Activated CD8-positive, alpha-beta memory T cell treated with anti-CD3 and anti-CD28 coated beads, Interleukin-2, amount 10 ng/mL, durations not matched to agents 7 days and 5 days (primary cell): ENCODE results near the gene ABCA6. TPM values are rescaled to one million over a fixed set of nuclear protein-coding genes. Genes with fewer than 3 reads are reported as not detected.

Experiments used
- ATAC-seq: fragments of 150-1000 bp; cut with Tn5 transposase; one replicate; pipeline ENCODE4 v1.10.0; 2021; ENCODE audit warnings: moderate library complexity
- CTCF ChIA-PET: fragments of 350-600 bp; sonication (Branson Sonifier 250); formaldehyde crosslinking; loops from one replicate; lab custom pipeline; 2021; ENCODE audit warnings: antibody characterized with exemption; lab: Charles Lee
- DNase-seq: peaks from one replicate; pipeline ENCODE4 v3.0.0-alpha.2; 2020
- H3K27ac Mint-ChIP-seq: one replicate; pipeline ENCODE4 v1.8.0; 2021; ENCODE audit warnings: mild to moderate bottlenecking, mixed read lengths
- H3K27me3 Mint-ChIP-seq: one replicate; pipeline ENCODE4 v1.8.0; 2021; ENCODE audit warnings: mixed read lengths
- H3K36me3 Mint-ChIP-seq: one replicate; pipeline ENCODE4 v1.8.0; 2021; ENCODE audit warnings: mild to moderate bottlenecking, mixed read lengths
- H3K4me1 Mint-ChIP-seq: one replicate; pipeline ENCODE4 v1.8.0; 2021; ENCODE audit warnings: mixed read lengths
- H3K4me3 Mint-ChIP-seq: one replicate; pipeline ENCODE4 v1.8.0; 2021; ENCODE audit warnings: mild to moderate bottlenecking, moderate library complexity, mixed read lengths
- H3K9me3 Mint-ChIP-seq: one replicate; pipeline ENCODE4 v1.8.0; 2022; ENCODE audit warnings: low read depth, mixed read lengths
- total RNA-seq, 2 experiments: library from RNA; stranded (reverse); gene quantifications; one replicate each; pipeline ENCODE4 v1.2.3, GENCODE V29; 2021

Gene ABCA6
- total RNA-seq, 2 experiments from 2014 or later = 0.21 to 0.29 TPM

- no peaks in the 10 kb centered on the region for H3K36me3 Mint-ChIP-seq
- no peaks in the 10 kb centered on the region for H3K4me1 Mint-ChIP-seq
- no peaks in the 10 kb centered on the region for H3K9me3 Mint-ChIP-seq
- no peak overlapping the region for H3K4me3 Mint-ChIP-seq
- CTCF ChIA-PET = no interaction called here
- H3K27me3 Mint-ChIP-seq = no peaks in the 10 kb centered on the region
- DNase-seq = no peak
- no peak overlapping the region for H3K27ac Mint-ChIP-seq
- no peak for ATAC-seq
Observed at GRCh38 chr17:69154267-69154666, 12.6 kb upstream of the ABCA6 start.

- CTCF ChIA-PET = no interaction called here
- H3K36me3 Mint-ChIP-seq = no peaks in the 10 kb centered on the region
- H3K4me3 Mint-ChIP-seq = no peak overlapping the region
- no peaks in the 10 kb centered on the region for H3K4me1 Mint-ChIP-seq
- no peak overlapping the region for H3K27ac Mint-ChIP-seq
- no peak for ATAC-seq
- no peaks in the 10 kb centered on the region for H3K27me3 Mint-ChIP-seq
- DNase-seq = no peak
- no peaks in the 10 kb centered on the region for H3K9me3 Mint-ChIP-seq
Observed at GRCh38 chr17:69150333-69150732, 8.6 kb upstream of the ABCA6 start.

- Mint-ChIP-seq H3K27ac (no peak overlapping the region), H3K4me3 (no peak overlapping the region), H3K36me3 (no peaks in the 10 kb centered on the region), H3K4me1 (no peaks in the 10 kb centered on the region), H3K9me3 (no peaks in the 10 kb centered on the region), H3K27me3 (no peaks in the 10 kb centered on the region)
- CTCF ChIA-PET = no interaction called here
- no peak for DNase-seq
- no peak for ATAC-seq
Observed at GRCh38 chr17:69147460-69147859, 5.8 kb upstream of the ABCA6 start.

- no peak for ATAC-seq
- Mint-ChIP-seq H3K4me1 (no peaks in the 10 kb centered on the region), H3K36me3 (no peaks in the 10 kb centered on the region), H3K27ac (no peak overlapping the region), H3K27me3 (peaks cover 5% of the 10 kb centered on the region), H3K4me3 (no peak overlapping the region), H3K9me3 (no peaks in the 10 kb centered on the region)
- no peak for DNase-seq
- CTCF ChIA-PET = no interaction called here
Observed at GRCh38 chr17:69144331-69145255, 2.9 kb upstream of the ABCA6 start.

- CTCF ChIA-PET = no interaction called here
- DNase-seq = no peak
Observed at GRCh38 chr17:69143683-69144231, 2.1 kb upstream of the ABCA6 start.

GRCh38 chr17:69143151-69143550 lies 1.5 kb upstream of the ABCA6 start:
- DNase-seq (no peak), ATAC-seq (no peak)
- Mint-ChIP-seq H3K27ac (no peak overlapping the region), H3K9me3 (no peaks in the 10 kb centered on the region), H3K4me1 (no peaks in the 10 kb centered on the region), H3K27me3 (peaks cover 5% of the 10 kb centered on the region), H3K36me3 (no peaks in the 10 kb centered on the region), H3K4me3 (no peak overlapping the region)
- CTCF ChIA-PET = no interaction called here

More at GRCh38 chr17:69143683-69144231, 2.1 kb upstream of the ABCA6 start:
- Mint-ChIP-seq H3K36me3 (no peaks in the 10 kb centered on the region), H3K4me1 (no peaks in the 10 kb centered on the region), H3K27ac (no peak overlapping the region), H3K4me3 (no peak overlapping the region), H3K27me3 (peaks cover 5% of the 10 kb centered on the region), H3K9me3 (no peaks in the 10 kb centered on the region)
- no peak for ATAC-seq

- CTCF ChIA-PET = no interaction called here
- no peaks in the 10 kb centered on the region for H3K9me3 Mint-ChIP-seq
- DNase-seq (no peak), ATAC-seq (no peak)
- no peak overlapping the region for H3K4me3 Mint-ChIP-seq
- no peaks in the 10 kb centered on the region for H3K4me1 Mint-ChIP-seq
- H3K27me3 Mint-ChIP-seq = peaks cover 5% of the 10 kb centered on the region
- H3K36me3 Mint-ChIP-seq = no peaks in the 10 kb centered on the region
- H3K27ac Mint-ChIP-seq = no peak overlapping the region
Observed at GRCh38 chr17:69142175-69142802, 594 bp upstream of the ABCA6 start.

- Mint-ChIP-seq H3K9me3 (no peaks in the 10 kb centered on the region), H3K27ac (no peak overlapping the region), H3K36me3 (no peaks in the 10 kb centered on the region), H3K4me3 (no peak overlapping the region), H3K4me1 (no peaks in the 10 kb centered on the region), H3K27me3 (peaks cover 2% of the 10 kb centered on the region)
- CTCF ChIA-PET = no interaction called here
- ATAC-seq (no peak), DNase-seq (no peak)
Observed at GRCh38 chr17:69134112-69134511, 7.6 kb downstream of the ABCA6 start.

GRCh38 chr17:69130627-69131296 lies 10.9 kb downstream of the ABCA6 start:
- Mint-ChIP-seq H3K36me3 (no peaks in the 10 kb centered on the region), H3K4me1 (no peaks in the 10 kb centered on the region), H3K4me3 (no peak overlapping the region), H3K27ac (no peak overlapping the region), H3K27me3 (peaks cover 4% of the 10 kb centered on the region), H3K9me3 (no peaks in the 10 kb centered on the region)
- no peak for DNase-seq
- ATAC-seq = no peak
- CTCF ChIA-PET = no interaction called here

- DNase-seq (no peak), ATAC-seq (no peak)
- CTCF ChIA-PET = no interaction called here
- no peaks in the 10 kb centered on the region for H3K27me3 Mint-ChIP-seq
- H3K4me1 Mint-ChIP-seq = no peaks in the 10 kb centered on the region
- no peak overlapping the region for H3K4me3 Mint-ChIP-seq
- H3K36me3 Mint-ChIP-seq = no peaks in the 10 kb centered on the region
- H3K27ac Mint-ChIP-seq = no peak overlapping the region
- H3K9me3 Mint-ChIP-seq = no peaks in the 10 kb centered on the region
Observed at GRCh38 chr17:69123626-69124025, 18.1 kb downstream of the ABCA6 start.

- no peaks in the 10 kb centered on the region for H3K9me3 Mint-ChIP-seq
- H3K4me1 Mint-ChIP-seq = no peaks in the 10 kb centered on the region
- no peak overlapping the region for H3K4me3 Mint-ChIP-seq
- H3K27ac Mint-ChIP-seq = no peak overlapping the region
- H3K27me3 Mint-ChIP-seq = no peaks in the 10 kb centered on the region
- DNase-seq (no peak), ATAC-seq (no peak)
- no peaks in the 10 kb centered on the region for H3K36me3 Mint-ChIP-seq
- CTCF ChIA-PET = no interaction called here
Observed at GRCh38 chr17:69122065-69122464, 19.6 kb downstream of the ABCA6 start.

GRCh38 chr17:69117855-69118784 lies 23.6 kb downstream of the ABCA6 start:
- no peaks in the 10 kb centered on the region for H3K4me1 Mint-ChIP-seq
- DNase-seq = no peak
- CTCF ChIA-PET = no interaction called here
- no peaks in the 10 kb centered on the region for H3K27me3 Mint-ChIP-seq
- ATAC-seq = no peak
- H3K9me3 Mint-ChIP-seq = no peaks in the 10 kb centered on the region
- H3K27ac Mint-ChIP-seq = no peak overlapping the region
- H3K4me3 Mint-ChIP-seq = no peak overlapping the region
- H3K36me3 Mint-ChIP-seq = no peaks in the 10 kb centered on the region

GRCh38 chr17:69111794-69112193 lies 29.9 kb downstream of the ABCA6 start:
- Mint-ChIP-seq H3K27ac (no peak overlapping the region), H3K27me3 (no peaks in the 10 kb centered on the region), H3K9me3 (no peaks in the 10 kb centered on the region), H3K4me1 (no peaks in the 10 kb centered on the region), H3K4me3 (no peak overlapping the region), H3K36me3 (no peaks in the 10 kb centered on the region)
- no peak for ATAC-seq
- CTCF ChIA-PET = no interaction called here
- no peak for DNase-seq
